Neural progenitor cell (in vitro differentiated cells): ENCODE data around the gene GUCD1. TPM values are rescaled to one million over a fixed set of nuclear protein-coding genes. Genes with fewer than 3 reads are reported as not detected.

Source experiments
- DNase-seq: peaks from one replicate; pipeline ENCODE4 v3.0.0-alpha.2; 2016; ENCODE audit warnings: low spot score
- H2AFZ ChIP-seq: fragments of 200-600 bp; sonication (generic); replicated peaks from 2 replicates; pipeline ENCODE4 v1.6.1; 2016; ENCODE audit warnings: antibody characterized with exemption
- H3F3A ChIP-seq: fragments of 200-600 bp; sonication (generic); 2 replicates; pipeline ENCODE4 v1.6.1; 2016; ENCODE audit warnings: antibody characterized with exemption, low read depth
- H3K27ac ChIP-seq: fragments of 200-600 bp; sonication (generic); 2 replicates; pipeline ENCODE4 v1.5.1; 2016; ENCODE audit warnings: mild to moderate bottlenecking
- H3K27me3 ChIP-seq: fragments of 200-600 bp; sonication (generic); 2 replicates; pipeline ENCODE4 v1.6.1; 2016; ENCODE audit warnings: mild to moderate bottlenecking, moderate library complexity
- H3K36me3 ChIP-seq: fragments of 200-600 bp; sonication (generic); 2 replicates; pipeline ENCODE4 v1.5.1; 2016
- H3K4me1 ChIP-seq: fragments of 200-600 bp; sonication (generic); 2 replicates; pipeline ENCODE4 v1.6.1; 2016; ENCODE audit warnings: mixed run types
- H3K4me2 ChIP-seq: fragments of 200-600 bp; sonication (generic); 2 replicates; pipeline ENCODE4 v1.6.1; 2016
- H3K4me3 ChIP-seq: fragments of 200-600 bp; sonication (generic); 2 replicates; pipeline ENCODE4 v1.5.1; 2016
- H3K79me2 ChIP-seq: fragments of 200-600 bp; sonication (generic); 2 replicates; pipeline ENCODE4 v1.6.1; 2016; ENCODE audit warnings: low read depth
- H3K9ac ChIP-seq: fragments of 200-600 bp; sonication (generic); 2 replicates; pipeline ENCODE4 v1.6.1; 2016
- H3K9me3 ChIP-seq: fragments of 200-600 bp; sonication (generic); 2 replicates; pipeline ENCODE4 v1.5.1; 2016; ENCODE audit warnings: low read depth
- H4K20me1 ChIP-seq: fragments of 200-600 bp; sonication (generic); 2 replicates; pipeline ENCODE4 v1.6.1; 2016; ENCODE audit warnings: low read depth
- H3K27ac Mint-ChIP-seq: 3 replicates; pipeline ENCODE4 v1.8.0; 2021; ENCODE audit warnings: mixed read lengths
- H3K27me3 Mint-ChIP-seq: 2 replicates; pipeline ENCODE4 v1.8.0; 2022; ENCODE audit warnings: low read depth, mild to moderate bottlenecking, inconsistent platforms, moderate library complexity, mixed read lengths; ENCODE audit not compliant: insufficient read depth
- H3K36me3 Mint-ChIP-seq: 3 replicates; pipeline ENCODE4 v1.8.0; 2021; ENCODE audit warnings: mixed read lengths
- H3K4me1 Mint-ChIP-seq: 3 replicates; pipeline ENCODE4 v1.8.0; 2021; ENCODE audit warnings: mixed read lengths
- H3K4me3 Mint-ChIP-seq: 3 replicates; pipeline ENCODE4 v1.8.0; 2021; ENCODE audit warnings: mild to moderate bottlenecking, moderate library complexity, mixed read lengths
- H3K9me3 Mint-ChIP-seq: 3 replicates; pipeline ENCODE4 v1.8.0; 2020; ENCODE audit warnings: mixed read lengths
- EZH2 ChIP-seq: fragments of 200-600 bp; sonication (generic); IDR thresholded peaks from 2 replicates; pipeline ENCODE4 v1.6.1; 2017; ENCODE audit warnings: antibody characterized with exemption, mild to moderate bottlenecking, moderate library complexity
- EZH2phosphoT487 ChIP-seq: fragments of 200-600 bp; sonication (generic); IDR thresholded peaks from 2 replicates; pipeline ENCODE4 v1.6.1; 2017; ENCODE audit warnings: antibody characterized with exemption
- total RNA-seq: library from RNA; depleted of rRNA; stranded (reverse); fragments of >200 nt; gene quantifications from 2 replicates; pipeline ENCODE4 v1.2.3, GENCODE V29; 2015; ENCODE audit warnings: low replicate concordance
- TF ChIP-seq, protein P1 (sequence below): fragments of 200-600 bp; sonication (generic); IDR thresholded peaks from 2 replicates; pipeline ENCODE4 v1.5.1; 2017; ENCODE audit warnings: antibody characterized with exemption, mild to moderate bottlenecking

The GUCD1 gene
- total RNA-seq, 1 donor from 2014 or later, result 31.0 TPM

DNA sequence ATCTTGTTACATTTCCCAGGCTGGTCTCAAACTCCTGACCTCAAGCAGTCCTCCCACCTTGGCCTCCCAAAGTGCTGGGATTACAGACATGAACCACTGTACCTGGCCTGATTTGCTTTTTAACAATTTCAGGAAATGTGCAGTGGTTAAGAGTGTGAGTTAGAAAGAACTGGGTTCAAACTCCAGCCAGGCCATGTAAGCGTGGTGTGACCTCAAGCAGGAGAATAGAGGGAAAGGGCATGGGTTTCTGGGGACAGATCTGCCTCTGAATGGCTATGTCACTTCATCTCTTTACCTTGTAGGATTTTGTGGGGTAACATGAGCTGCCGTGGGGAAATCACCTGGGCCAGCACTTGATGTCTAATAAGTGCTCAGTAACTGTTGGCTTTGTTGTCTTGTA, 10.1 kb upstream of the GUCD1 start:
- Mint-ChIP-seq H3K27ac (no peak overlapping the region), H3K4me3 (no peak overlapping the region)

DNA sequence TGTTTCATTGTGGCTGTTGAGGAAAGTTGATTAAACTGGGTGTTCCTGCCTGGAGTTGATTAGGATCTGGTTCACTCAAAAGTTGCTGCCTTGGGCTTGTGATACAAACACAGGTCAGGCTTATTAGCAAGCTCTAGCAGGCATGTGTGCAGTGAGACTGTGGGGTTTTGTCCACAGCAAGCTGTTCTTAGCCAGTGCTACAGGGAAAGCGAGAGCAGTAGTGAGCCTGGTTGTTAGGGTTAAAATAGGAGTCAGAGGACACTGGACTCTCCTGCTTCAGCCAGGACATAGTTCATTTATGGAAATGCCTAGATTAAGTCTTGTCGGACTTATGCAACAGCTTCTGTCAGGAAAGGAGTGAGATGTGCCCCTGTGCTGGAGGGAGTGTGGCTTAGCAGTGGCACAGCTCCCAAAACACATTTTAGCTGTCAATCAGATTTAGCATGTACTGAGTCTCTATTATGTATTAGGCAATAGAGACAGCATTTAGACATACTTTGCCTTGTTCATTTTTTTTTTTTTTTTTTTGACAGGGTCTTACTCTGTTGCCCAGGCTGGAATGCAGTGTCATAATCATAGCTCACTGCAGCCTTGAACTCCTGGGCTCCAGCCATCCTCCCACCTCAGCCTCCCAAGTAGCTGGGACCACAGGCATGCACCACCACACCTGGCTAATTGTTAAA, 9.6 kb upstream of the GUCD1 start:
- H3K9me3 Mint-ChIP-seq, result no peaks in the 10 kb centered on the region
- H3K4me3 Mint-ChIP-seq, result no peak overlapping the region
- no peaks in the 10 kb centered on the region for H3K36me3 ChIP-seq
- no peaks in the 10 kb centered on the region for H3K27me3 ChIP-seq
- H3K27ac ChIP-seq, result no peak overlapping the region
- no peak for TF ChIP-seq EZH2
- no peak for TF ChIP-seq EZH2phosphoT487
- TF ChIP-seq, protein P1, sequence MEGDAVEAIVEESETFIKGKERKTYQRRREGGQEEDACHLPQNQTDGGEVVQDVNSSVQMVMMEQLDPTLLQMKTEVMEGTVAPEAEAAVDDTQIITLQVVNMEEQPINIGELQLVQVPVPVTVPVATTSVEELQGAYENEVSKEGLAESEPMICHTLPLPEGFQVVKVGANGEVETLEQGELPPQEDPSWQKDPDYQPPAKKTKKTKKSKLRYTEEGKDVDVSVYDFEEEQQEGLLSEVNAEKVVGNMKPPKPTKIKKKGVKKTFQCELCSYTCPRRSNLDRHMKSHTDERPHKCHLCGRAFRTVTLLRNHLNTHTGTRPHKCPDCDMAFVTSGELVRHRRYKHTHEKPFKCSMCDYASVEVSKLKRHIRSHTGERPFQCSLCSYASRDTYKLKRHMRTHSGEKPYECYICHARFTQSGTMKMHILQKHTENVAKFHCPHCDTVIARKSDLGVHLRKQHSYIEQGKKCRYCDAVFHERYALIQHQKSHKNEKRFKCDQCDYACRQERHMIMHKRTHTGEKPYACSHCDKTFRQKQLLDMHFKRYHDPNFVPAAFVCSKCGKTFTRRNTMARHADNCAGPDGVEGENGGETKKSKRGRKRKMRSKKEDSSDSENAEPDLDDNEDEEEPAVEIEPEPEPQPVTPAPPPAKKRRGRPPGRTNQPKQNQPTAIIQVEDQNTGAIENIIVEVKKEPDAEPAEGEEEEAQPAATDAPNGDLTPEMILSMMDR, result no peak
- H3K4me2 ChIP-seq, result no peak overlapping the region
- peaks cover 71% of the 10 kb centered on the region for H4K20me1 ChIP-seq
- H3K36me3 Mint-ChIP-seq, result peaks cover 14% of the 10 kb centered on the region
- no peaks in the 10 kb centered on the region for H3K9me3 ChIP-seq
- H3K9ac ChIP-seq, result no peak overlapping the region
- H3K79me2 ChIP-seq, result peaks cover 89% of the 10 kb centered on the region
- H3K27me3 Mint-ChIP-seq, result no peaks in the 10 kb centered on the region
- no peak overlapping the region for H2AFZ ChIP-seq
- no peaks in the 10 kb centered on the region for H3F3A ChIP-seq
- no peaks in the 10 kb centered on the region for H3K4me1 Mint-ChIP-seq
- no peak overlapping the region for H3K4me3 ChIP-seq
- no peak for DNase-seq
- no peak overlapping the region for H3K27ac Mint-ChIP-seq
- H3K4me1 ChIP-seq, result no peaks in the 10 kb centered on the region

More for the DNA sequence above, 10.1 kb upstream of the GUCD1 start:
- H4K20me1 ChIP-seq, result peaks cover 74% of the 10 kb centered on the region
- Mint-ChIP-seq H3K4me1 (no peaks in the 10 kb centered on the region), H3K36me3 (peaks cover 20% of the 10 kb centered on the region), H3K9me3 (no peaks in the 10 kb centered on the region), H3K27me3 (no peaks in the 10 kb centered on the region)
- H3K27ac ChIP-seq, result no peak overlapping the region
- H3K4me2 ChIP-seq, result no peak overlapping the region
- H3K79me2 ChIP-seq, result peaks cover 88% of the 10 kb centered on the region
- H3F3A ChIP-seq, result no peaks in the 10 kb centered on the region
- DNase-seq, result no peak
- no peaks in the 10 kb centered on the region for H3K36me3 ChIP-seq
- no peak for TF ChIP-seq EZH2phosphoT487
- TF ChIP-seq, protein P1, result no peak
- no peak for TF ChIP-seq EZH2
- H3K4me1 ChIP-seq, result no peaks in the 10 kb centered on the region
- H3K4me3 ChIP-seq, result no peak overlapping the region
- no peaks in the 10 kb centered on the region for H3K27me3 ChIP-seq
- H3K9me3 ChIP-seq, result no peaks in the 10 kb centered on the region
- H3K9ac ChIP-seq, result no peak overlapping the region
- no peak overlapping the region for H2AFZ ChIP-seq

DNA sequence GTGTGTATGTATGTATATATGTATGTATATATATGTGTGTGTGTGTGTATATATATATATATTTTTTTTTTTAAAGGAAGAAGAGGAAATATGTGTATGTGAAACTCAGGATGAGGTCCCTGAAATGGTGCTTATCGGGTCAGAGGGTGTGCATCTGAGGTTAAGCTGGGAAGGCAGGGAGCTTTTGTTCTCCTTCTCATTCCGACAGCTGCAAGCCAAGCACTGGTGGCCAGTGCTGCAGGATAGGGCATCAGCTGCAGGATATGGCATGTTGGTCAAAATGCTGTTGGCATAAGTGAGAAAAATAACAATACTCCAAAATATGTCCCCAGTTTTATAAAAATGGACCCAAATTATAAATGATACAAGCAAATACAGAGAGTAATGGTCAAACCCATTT, 8.3 kb upstream of the GUCD1 start:
- Histone ChIP-seq H3K4me1 (no peaks in the 10 kb centered on the region), H3K9ac (no peak overlapping the region), H3K4me3 (no peak overlapping the region), H3F3A (peaks cover 8% of the 10 kb centered on the region), H3K79me2 (peaks cover 96% of the 10 kb centered on the region), H3K27me3 (no peaks in the 10 kb centered on the region), H2AFZ (no peak overlapping the region), H4K20me1 (peaks cover 83% of the 10 kb centered on the region), H3K9me3 (no peaks in the 10 kb centered on the region), H3K36me3 (no peaks in the 10 kb centered on the region), H3K27ac (no peak overlapping the region), H3K4me2 (no peak overlapping the region)
- Mint-ChIP-seq H3K27me3 (no peaks in the 10 kb centered on the region), H3K4me3 (no peak overlapping the region), H3K4me1 (no peaks in the 10 kb centered on the region), H3K36me3 (peaks cover 12% of the 10 kb centered on the region), H3K9me3 (no peaks in the 10 kb centered on the region), H3K27ac (no peak overlapping the region)
- TF ChIP-seq, protein P1, result no peak
- no peak for TF ChIP-seq EZH2
- no peak for TF ChIP-seq EZH2phosphoT487
- DNase-seq, result no peak
